A549 treated with DMSO at 1 μM for 4 hours (cell line): ENCODE data around the gene IL2RG. TPM values are rescaled to one million over a fixed set of nuclear protein-coding genes. Genes with fewer than 3 reads are reported as not detected.

Experiments
- total RNA-seq: library from RNA; stranded (reverse); fragments of 200-300 nt; extraction: Qiagen RNA extraction; gene quantifications from 5 replicates; pipeline ENCODE4 v1.2.3, GENCODE V29; 2022; ENCODE audit warnings: low read depth

The IL2RG gene
- total RNA-seq = 0.14 to 0.54 TPM (median 0.23 TPM) in 4 of 5 replicates, not detected in the other

GRCh38 chrX:71111141-71111843 is at the start of gene IL2RG:
TSS of gene IL2RG (minus strand) at chrX:71111577. CDS start at chrX:71111539, 38 bp downstream.

GRCh38 chrX:71144651-71145050 is 33.3 kb upstream of the IL2RG start, which contains the start of gene NLGN3:
TSS of gene NLGN3 (plus strand) at chrX:71144841. CDS start at chrX:71147750, 2,909 bp downstream.

GRCh38 chrX:71118032-71118984 is 6.9 kb upstream of the IL2RG start, which contains the start of gene MED12:
TSS of gene MED12 (plus strand) at chrX:71118596. CDS start at chrX:71118755, 159 bp downstream.

GRCh38 chrX:71106427-71106826 is 5.0 kb downstream of the IL2RG start, which contains the start of gene CXorf65:
TSS of gene CXorf65 (minus strand) at chrX:71106740. CDS start at chrX:71106556, 184 bp downstream.

GRCh38 chrX:71095555-71095980 is 15.8 kb downstream of the IL2RG start, which contains the start of gene FOXO4:
TSS of gene FOXO4 (plus strand) at chrX:71095851. CDS start at chrX:71096529, 678 bp downstream.

GRCh38 chrX:71068044-71068918 is 43.1 kb downstream of the IL2RG start, which contains the start of gene SNX12:
TSS of gene SNX12 (minus strand) at chrX:71068334. CDS start at chrX:71068306, 28 bp downstream.

Other genes with a start within 250 kb of the IL2RG start
- not detected in 5 replicates for gene TEX11, start 202.9 kb downstream of the IL2RG start, total RNA-seq
- gene SLC7A3, start 180.5 kb downstream of the IL2RG start, total RNA-seq = 0.04 TPM in 1 of 5 replicates, not detected in the others
- gene SNX12, start 43.2 kb downstream of the IL2RG start, total RNA-seq = 77.9 to 81.7 TPM (median 80.3 TPM) in 5 replicates
- 1.0 to 2.0 TPM (median 1.9 TPM) in 5 replicates for gene FOXO4, start 15.7 kb downstream of the IL2RG start, total RNA-seq
- not detected in 5 replicates for gene CXorf65, start 4.8 kb downstream of the IL2RG start, total RNA-seq
- gene MED12, start 7.0 kb upstream of the IL2RG start, total RNA-seq = 10.4 to 14.4 TPM (median 11.6 TPM) in 5 replicates
- gene NLGN3, start 33.3 kb upstream of the IL2RG start, total RNA-seq = 0.91 to 1.4 TPM (median 0.94 TPM) in 5 replicates
- 0.06 to 0.08 TPM (median 0.08 TPM) in 3 of 5 replicates, not detected in the others for gene GJB1, start 111.6 kb upstream of the IL2RG start, total RNA-seq
- 10.9 to 15.6 TPM (median 13.2 TPM) in 5 replicates for gene ZMYM3, start 142.6 kb upstream of the IL2RG start, total RNA-seq
- 321 to 424 TPM (median 385 TPM) in 5 replicates for gene NONO, start 172.1 kb upstream of the IL2RG start, total RNA-seq
- 0.81 to 1.2 TPM (median 1.1 TPM) in 5 replicates for gene ITGB1BP2, start 190.2 kb upstream of the IL2RG start, total RNA-seq